ENCODE results near the gene ECM2.

- TF ChIP-seq, protein P1, sequence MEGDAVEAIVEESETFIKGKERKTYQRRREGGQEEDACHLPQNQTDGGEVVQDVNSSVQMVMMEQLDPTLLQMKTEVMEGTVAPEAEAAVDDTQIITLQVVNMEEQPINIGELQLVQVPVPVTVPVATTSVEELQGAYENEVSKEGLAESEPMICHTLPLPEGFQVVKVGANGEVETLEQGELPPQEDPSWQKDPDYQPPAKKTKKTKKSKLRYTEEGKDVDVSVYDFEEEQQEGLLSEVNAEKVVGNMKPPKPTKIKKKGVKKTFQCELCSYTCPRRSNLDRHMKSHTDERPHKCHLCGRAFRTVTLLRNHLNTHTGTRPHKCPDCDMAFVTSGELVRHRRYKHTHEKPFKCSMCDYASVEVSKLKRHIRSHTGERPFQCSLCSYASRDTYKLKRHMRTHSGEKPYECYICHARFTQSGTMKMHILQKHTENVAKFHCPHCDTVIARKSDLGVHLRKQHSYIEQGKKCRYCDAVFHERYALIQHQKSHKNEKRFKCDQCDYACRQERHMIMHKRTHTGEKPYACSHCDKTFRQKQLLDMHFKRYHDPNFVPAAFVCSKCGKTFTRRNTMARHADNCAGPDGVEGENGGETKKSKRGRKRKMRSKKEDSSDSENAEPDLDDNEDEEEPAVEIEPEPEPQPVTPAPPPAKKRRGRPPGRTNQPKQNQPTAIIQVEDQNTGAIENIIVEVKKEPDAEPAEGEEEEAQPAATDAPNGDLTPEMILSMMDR (IDR thresholded peaks at IDR 0.05), result no peak
- no peak for TF ChIP-seq POLR2A (IDR thresholded peaks at IDR 0.05)
Observed at GRCh38 chr9:92478783-92479182, 57.0 kb downstream of the ECM2 start.
